Measurements from ENCODE around the gene INO80B. TPM values are rescaled to one million over a fixed set of nuclear protein-coding genes. Genes with fewer than 3 reads are reported as not detected.
"Not testable (repeated sequence)": the region's sequence is repeated elsewhere in the genome, so short reads cannot be mapped to it uniquely, and the experiment has no call there.

The INO80B gene
- total RNA-seq, 8 experiments from 2014 or later: 17.6 to 51.4 (median 22.9) TPM

DNA sequence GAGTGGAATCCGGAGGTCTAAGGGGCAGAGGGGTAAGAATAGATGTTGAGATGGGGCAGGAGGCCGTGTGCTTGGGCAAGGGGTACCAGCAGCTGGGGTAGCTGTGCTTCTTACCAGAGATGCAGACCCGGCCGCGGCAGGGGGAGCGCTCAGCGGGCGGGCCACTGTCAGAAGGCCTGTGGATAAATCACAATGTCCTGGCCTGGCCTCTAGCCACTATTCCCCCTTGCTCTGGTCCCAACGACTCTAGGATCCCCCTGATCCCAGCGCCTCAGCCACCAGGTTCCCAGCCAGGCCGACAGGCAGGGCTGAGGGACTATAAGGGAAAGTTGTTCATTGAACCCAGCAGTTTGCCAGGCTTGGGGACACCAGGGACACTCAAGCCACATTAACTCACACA is 24.4 kb upstream of the INO80B start:
- WGBS, 10 experiments: 67 to 91% methylated on average over 1 to 10 of the region's 11 CpGs; no CpG with 5 or more reads in 8 of the 10 experiments
- ATAC-seq (replicated peaks in 6 of 8): peak in 1 of 8 experiments; percentile 16
- H3K4me3 ChIP-seq: no peak overlapping the region
- in situ Hi-C loops (cut with MboI; ENCODE audit: low pct_unique_long_range_greater_than_20kb in 2 of 9, low sequenced_read_pairs in 9 of 9, unreplicated experiment in 9 of 9): no loop called here
- H3K4me1 ChIP-seq (replicated peaks in 1 of 2): no peaks in the 10 kb centered on the region
- no peak overlapping the region for H3K27ac ChIP-seq

GRCh38 chr2:74436111-74436805 is 18.6 kb upstream of the INO80B start:
- no peak overlapping the region for H3K4me3 ChIP-seq
- no peak overlapping the region for H3K27ac ChIP-seq
- H3K4me1 ChIP-seq (replicated peaks in 1 of 2): peaks cover 17 to 18% of the 10 kb centered on the region in 2 donors
- 55 to 100% (median 94%) methylated on average over 1 to 21 of the region's 43 CpGs; no CpG with 5 or more reads in 3 of the 10 experiments for WGBS, 10 experiments
- ATAC-seq (replicated peaks in 6 of 8): no peak
- in situ Hi-C loops (cut with MboI; ENCODE audit: low pct_unique_long_range_greater_than_20kb in 2 of 9, low sequenced_read_pairs in 9 of 9, unreplicated experiment in 9 of 9): no loop called here

GRCh38 chr2:74436848-74437695 is 17.8 kb upstream of the INO80B start:
- H3K27ac ChIP-seq: no peak overlapping the region
- ATAC-seq (replicated peaks in 6 of 8): no peak
- in situ Hi-C loops (cut with MboI; ENCODE audit: low pct_unique_long_range_greater_than_20kb in 2 of 9, low sequenced_read_pairs in 9 of 9, unreplicated experiment in 9 of 9): no loop called here
- H3K4me3 ChIP-seq: no peak overlapping the region
- H3K4me1 ChIP-seq (replicated peaks in 1 of 2): peaks cover 17 to 18% of the 10 kb centered on the region in 2 donors
- WGBS, 10 experiments: 41 to 93% (median 83%) methylated on average over 1 to 3 of the region's 6 CpGs; no CpG with 5 or more reads in 1 of the 10 experiments

DNA sequence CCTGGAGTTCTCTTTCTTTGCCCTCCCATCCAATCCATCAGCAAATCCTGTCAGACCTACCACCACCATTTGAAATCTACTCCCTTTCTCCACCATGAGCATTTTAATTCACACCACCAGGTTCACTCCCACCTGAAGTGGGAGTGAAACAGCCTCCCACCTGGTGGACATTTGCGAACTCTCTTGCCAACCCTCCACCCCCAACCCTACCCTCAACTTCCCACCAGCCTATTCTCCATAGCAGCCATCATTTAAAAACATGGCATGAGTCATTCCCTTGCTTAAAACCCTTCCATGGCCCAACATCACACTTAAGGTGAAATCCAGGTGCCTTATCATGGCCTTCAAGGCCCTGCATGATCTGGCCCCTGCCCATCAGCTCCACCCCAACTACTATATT is 16.6 kb upstream of the INO80B start:
- no peak for ATAC-seq (replicated peaks in 6 of 8)
- in situ Hi-C loops (cut with MboI; ENCODE audit: low pct_unique_long_range_greater_than_20kb in 2 of 9, low sequenced_read_pairs in 9 of 9, unreplicated experiment in 9 of 9): no loop called here
- no peak overlapping the region for H3K27ac ChIP-seq
- H3K4me1 ChIP-seq (replicated peaks in 1 of 2): peaks cover 17 to 18% of the 10 kb centered on the region in 2 donors
- 83 to 100% methylated on average over 1 of the region's 1 CpG; no CpG with 5 or more reads in 8 of the 10 experiments for WGBS, 10 experiments
- no peak overlapping the region for H3K4me3 ChIP-seq

GRCh38 chr2:74439373-74439772 is 15.5 kb upstream of the INO80B start:
- Histone ChIP-seq H3K4me3 (peak overlapping the region in 4 of 5 donors; percentile 16 to 32 (median 29)), H3K4me1 (replicated peaks in 1 of 2) (peaks cover 17 to 18% of the 10 kb centered on the region in 2 donors), H3K27ac (no peak overlapping the region)
- in situ Hi-C loops (cut with MboI; ENCODE audit: low pct_unique_long_range_greater_than_20kb in 2 of 9, low sequenced_read_pairs in 9 of 9, unreplicated experiment in 9 of 9): no loop called here
- ATAC-seq (replicated peaks in 6 of 8): no peak
- 13 to 40% (median 18%) methylated on average over 1 to 2 of the region's 3 CpGs; no CpG with 5 or more reads in 7 of the 10 experiments for WGBS, 10 experiments

DNA sequence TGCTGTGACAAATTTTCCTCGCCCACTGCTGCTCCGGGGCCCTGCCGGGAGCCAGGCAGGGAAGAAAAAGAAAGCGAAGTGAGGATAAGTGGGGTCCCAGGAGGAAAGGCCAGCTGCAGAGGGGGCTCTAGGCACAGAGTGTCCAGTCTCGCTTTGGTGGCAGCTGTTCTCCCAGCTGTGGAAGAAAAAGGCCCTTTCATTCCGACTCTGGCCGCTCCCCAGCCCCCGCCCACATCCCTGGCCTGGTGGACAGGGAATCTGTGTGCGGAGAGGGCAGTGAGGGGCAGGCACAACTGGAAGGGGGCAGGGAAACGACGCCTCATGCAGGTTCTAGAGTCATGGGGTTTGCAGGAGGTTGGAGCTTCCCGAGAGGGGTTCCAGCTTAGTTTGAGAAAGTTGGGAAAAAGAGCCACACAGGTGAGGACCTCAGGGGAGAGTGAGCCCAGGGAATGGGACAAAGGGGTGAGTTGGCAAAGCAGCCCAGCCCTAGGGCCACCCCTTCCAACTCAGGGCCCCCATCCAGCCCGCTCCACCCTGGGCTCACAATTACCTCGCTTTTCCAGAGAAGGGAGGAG is 15.0 kb upstream of the INO80B start:
- Histone ChIP-seq H3K4me3 (peak overlapping the region; percentile 9 to 32 (median 28)), H3K27ac (peak overlapping the region in 1 of 2 donors; percentile 5), H3K4me1 (replicated peaks in 1 of 2) (peaks cover 17 to 18% of the 10 kb centered on the region in 2 donors)
- in situ Hi-C loops (cut with MboI; ENCODE audit: low pct_unique_long_range_greater_than_20kb in 2 of 9, low sequenced_read_pairs in 9 of 9, unreplicated experiment in 9 of 9): no loop called here
- WGBS, 10 experiments: 0 to 23% (median 6%) methylated on average over 1 to 8 of the region's 14 CpGs; no CpG with 5 or more reads in 3 of the 10 experiments
- peak; percentile 41 to 68 (median 56) for ATAC-seq (replicated peaks in 6 of 8)

- in situ Hi-C loops (cut with MboI; ENCODE audit: low pct_unique_long_range_greater_than_20kb in 2 of 9, low sequenced_read_pairs in 9 of 9, unreplicated experiment in 9 of 9): no loop called here
- 0 to 67% (median 27%) methylated on average over 1 to 3 of the region's 45 CpGs; no CpG with 5 or more reads in 3 of the 10 experiments for WGBS, 10 experiments
- ATAC-seq (replicated peaks in 6 of 8): peak; percentile 91 to 97 (median 96)
- H3K4me3 ChIP-seq: peak overlapping the region; percentile 9 to 32 (median 28)
- H3K4me1 ChIP-seq (replicated peaks in 1 of 2): peaks cover 17 to 18% of the 10 kb centered on the region in 2 donors
- H3K27ac ChIP-seq: peak overlapping the region in 1 of 2 donors; percentile 5
These were observed 14.3 kb upstream of the INO80B start for GRCh38 chr2:74440378-74441169.

- no peak for ATAC-seq (replicated peaks in 6 of 8)
- in situ Hi-C loops (cut with MboI; ENCODE audit: low pct_unique_long_range_greater_than_20kb in 2 of 9, low sequenced_read_pairs in 9 of 9, unreplicated experiment in 9 of 9): no loop called here
- H3K27ac ChIP-seq: no peak overlapping the region
- no peak overlapping the region for H3K4me3 ChIP-seq
- WGBS, 10 experiments: 0 to 45% (median 20%) methylated on average over 1 to 18 of the region's 33 CpGs; no CpG with 5 or more reads in 3 of the 10 experiments
- H3K4me1 ChIP-seq (replicated peaks in 1 of 2): peaks cover 17 to 18% of the 10 kb centered on the region in 2 donors
These were observed 13.7 kb upstream of the INO80B start for GRCh38 chr2:74441170-74441689.

DNA sequence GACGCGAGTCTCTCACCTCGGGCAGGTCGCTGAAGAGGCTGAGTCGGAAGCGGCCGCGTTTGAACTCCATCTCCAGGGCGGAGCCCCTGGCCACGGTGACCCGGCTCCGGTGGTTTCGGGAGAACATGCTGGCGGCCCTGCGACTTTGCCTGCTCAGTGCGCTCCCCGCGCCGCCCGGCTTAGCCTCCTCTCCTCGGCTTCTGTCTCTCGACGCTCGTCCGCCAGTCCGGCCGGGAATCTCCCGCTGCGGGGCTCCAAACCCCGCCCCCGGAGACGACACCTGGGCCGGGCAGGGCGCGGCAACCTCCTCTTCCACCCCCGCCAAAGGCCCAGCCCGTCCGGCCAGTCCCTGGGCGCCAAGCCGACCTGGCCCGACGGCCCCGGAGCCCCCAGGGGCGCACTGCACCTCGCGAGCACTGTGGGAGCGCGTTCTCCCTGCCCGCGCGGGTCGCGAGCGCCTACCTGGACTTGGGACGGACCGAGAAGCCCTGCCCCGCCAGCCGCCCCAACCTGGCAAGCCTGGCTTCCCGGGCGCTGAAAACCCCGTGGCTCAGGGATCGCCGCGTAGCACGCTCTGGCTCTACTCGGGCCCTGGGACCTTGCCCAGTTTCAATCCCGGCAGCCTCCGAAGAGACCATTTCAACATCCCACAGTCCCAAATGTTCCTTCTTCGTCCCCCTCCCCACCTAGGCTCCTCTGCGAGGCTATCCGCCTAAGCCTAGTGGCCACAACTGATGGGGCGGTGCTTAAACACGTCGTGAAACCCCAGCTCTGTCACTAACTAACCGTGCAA is 13.0 kb upstream of the INO80B start, which contains the start of gene RTKN:
RTKN (minus strand) TSS at position 248 of the 793 bp plus-strand sequence; CDS start at position 127, 121 bp downstream.
- Histone ChIP-seq H3K4me3 (peak within 1 kb of the TSS in 1 of 5 donors; percentile 30), H3K27ac (no peak within 1 kb of the TSS), H3K4me1 (replicated peaks in 1 of 2) (peaks cover 17 to 18% of the 10 kb centered on the region in 2 donors)
- WGBS, 10 experiments: 24 to 80% (median 40%) methylated on average over 1 to 20 of the region's 75 CpGs; no CpG with 5 or more reads in 4 of the 10 experiments
- in situ Hi-C loops (cut with MboI; ENCODE audit: low pct_unique_long_range_greater_than_20kb in 2 of 9, low sequenced_read_pairs in 9 of 9, unreplicated experiment in 9 of 9): no loop called here
- ATAC-seq (replicated peaks in 6 of 8): peak in 2 of 8 experiments; percentile 0 to 3

GRCh38 chr2:74442483-74443297 is 12.2 kb upstream of the INO80B start:
- H3K4me3 ChIP-seq; H3K27ac ChIP-seq; ATAC-seq (replicated peaks in 6 of 8); in situ Hi-C loops (cut with MboI; ENCODE audit: low pct_unique_long_range_greater_than_20kb in 2 of 9, low sequenced_read_pairs in 9 of 9, unreplicated experiment in 9 of 9): not testable (repeated sequence)
- WGBS, 10 experiments: 67 to 100% (median 90%) methylated on average over 2 to 13 of the region's 16 CpGs; no CpG with 5 or more reads in 1 of the 10 experiments
- H3K4me1 ChIP-seq (replicated peaks in 1 of 2): peaks cover 17 to 18% of the 10 kb centered on the region in 2 donors

All from motor neuron (in vitro differentiated cells).